Subcutaneous adipose tissue (tissue), 4 donors: Measurements from ENCODE around the gene SPARCL1. TPM values are rescaled to one million over a fixed set of nuclear protein-coding genes. Genes with fewer than 3 reads are reported as not detected.

Experiments
- total RNA-seq, 4 donors: library from RNA; depleted of rRNA; stranded (reverse); fragments of >200 nt; gene quantifications; one replicate each; pipeline ENCODE4 v1.1.0, GENCODE V29; 2016
- TF ChIP-seq, protein P1 (sequence below): fragments of 450-650 bp; IDR thresholded peaks from one replicate; pipeline ENCODE4 v1.5.1; 2016; ENCODE audit warnings: low read depth, mild to moderate bottlenecking, control low read depth, antibody characterized with exemption, moderate library complexity

SPARCL1 gene
- total RNA-seq, 4 donors from 2014 or later, result 270 to 613 (median 543) TPM

DNA sequence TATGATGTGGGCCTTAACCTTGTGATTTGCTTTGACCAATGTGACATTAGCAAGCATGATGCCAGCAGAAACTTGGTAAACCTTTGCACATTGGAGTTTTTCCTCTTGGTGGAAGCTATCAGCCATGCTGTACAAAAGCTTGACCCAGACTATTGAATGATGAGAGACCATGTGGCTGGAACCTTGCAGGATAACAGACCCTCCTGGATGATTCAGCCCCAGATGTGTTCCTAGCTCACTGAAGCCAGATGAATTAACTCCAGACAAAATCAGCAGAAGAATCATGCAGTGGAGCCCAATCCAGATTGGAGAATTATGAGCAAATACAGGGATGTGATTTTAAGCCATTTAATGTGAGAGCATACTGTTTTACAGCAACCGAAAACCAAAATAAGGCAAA is 16.8 kb downstream of the SPARCL1 start:
- TF ChIP-seq, protein P1, sequence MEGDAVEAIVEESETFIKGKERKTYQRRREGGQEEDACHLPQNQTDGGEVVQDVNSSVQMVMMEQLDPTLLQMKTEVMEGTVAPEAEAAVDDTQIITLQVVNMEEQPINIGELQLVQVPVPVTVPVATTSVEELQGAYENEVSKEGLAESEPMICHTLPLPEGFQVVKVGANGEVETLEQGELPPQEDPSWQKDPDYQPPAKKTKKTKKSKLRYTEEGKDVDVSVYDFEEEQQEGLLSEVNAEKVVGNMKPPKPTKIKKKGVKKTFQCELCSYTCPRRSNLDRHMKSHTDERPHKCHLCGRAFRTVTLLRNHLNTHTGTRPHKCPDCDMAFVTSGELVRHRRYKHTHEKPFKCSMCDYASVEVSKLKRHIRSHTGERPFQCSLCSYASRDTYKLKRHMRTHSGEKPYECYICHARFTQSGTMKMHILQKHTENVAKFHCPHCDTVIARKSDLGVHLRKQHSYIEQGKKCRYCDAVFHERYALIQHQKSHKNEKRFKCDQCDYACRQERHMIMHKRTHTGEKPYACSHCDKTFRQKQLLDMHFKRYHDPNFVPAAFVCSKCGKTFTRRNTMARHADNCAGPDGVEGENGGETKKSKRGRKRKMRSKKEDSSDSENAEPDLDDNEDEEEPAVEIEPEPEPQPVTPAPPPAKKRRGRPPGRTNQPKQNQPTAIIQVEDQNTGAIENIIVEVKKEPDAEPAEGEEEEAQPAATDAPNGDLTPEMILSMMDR, result no peak

DNA sequence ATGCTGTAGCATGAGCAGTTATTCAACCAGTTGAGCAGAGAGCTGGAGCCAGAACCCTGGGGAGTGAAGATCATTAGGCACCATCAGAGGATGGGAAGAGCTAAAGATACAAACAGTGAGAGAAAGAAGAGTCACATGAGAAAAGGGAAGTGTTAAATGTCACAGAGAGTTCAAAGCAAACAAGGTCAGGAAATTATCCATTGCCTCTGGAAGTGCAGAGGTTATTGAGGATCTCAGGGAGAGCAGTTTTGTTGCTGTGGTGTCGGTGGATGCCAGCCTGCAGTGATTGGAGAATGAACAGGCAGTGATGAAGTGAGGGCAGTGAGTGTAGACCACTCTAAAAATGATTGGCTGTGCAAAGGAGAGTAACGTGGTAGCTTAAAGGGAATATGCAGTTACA is 17.7 kb downstream of the SPARCL1 start:
- TF ChIP-seq, protein P1, result no peak

DNA sequence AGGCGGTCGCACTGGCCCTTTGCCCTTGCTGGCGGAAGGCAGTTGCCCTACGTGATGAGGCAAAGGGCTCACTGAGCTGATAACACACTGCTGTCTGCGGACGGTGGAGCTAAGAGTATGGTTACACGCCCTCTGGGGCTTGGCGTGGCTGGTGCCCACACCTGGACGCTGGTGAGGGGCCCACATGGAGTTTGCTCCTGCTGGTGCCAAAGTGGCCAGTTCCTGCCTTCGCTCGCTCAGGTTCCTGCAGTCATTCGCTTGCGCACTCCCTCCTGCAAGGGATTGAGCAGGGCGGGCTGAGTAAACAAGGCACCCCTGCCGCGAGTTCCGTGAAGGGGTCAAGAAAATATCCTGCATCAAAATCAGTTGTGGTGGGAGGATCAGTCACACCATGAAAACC is 18.4 kb downstream of the SPARCL1 start:
- TF ChIP-seq, protein P1, result no peak

DNA sequence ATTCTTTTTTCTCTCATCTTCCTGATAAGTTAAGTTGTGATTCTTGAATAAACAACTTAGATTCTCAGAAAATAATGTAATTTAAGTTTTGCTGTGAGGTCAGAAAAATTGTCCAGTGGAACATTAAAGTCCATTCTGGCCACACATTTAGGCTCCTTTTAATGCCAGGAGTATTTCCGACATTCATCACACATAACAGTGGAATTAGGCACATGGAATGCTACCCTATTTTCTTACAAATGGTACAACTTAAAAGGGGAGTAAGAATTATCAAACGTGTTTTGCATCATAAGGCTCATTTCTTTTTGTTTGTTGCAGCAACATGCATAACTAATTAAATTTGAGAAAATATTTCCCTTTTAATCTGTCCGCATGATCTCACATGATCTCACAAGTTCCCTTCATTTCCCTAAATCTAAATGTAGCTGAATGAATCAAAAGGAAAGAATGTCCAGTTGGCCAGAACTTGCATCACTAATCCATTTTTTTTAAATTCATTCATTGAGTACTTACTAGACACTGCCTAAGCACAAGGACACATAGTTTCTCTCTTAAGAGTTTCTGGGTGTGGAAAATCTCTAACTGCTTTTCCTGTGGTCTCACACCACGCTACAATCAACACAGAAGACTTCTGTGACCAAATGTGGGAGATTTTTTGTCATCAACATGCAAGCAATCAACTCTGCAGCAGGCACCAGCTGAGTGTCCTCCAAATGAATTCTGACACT is 22.0 kb downstream of the SPARCL1 start:
- TF ChIP-seq, protein P1, result no peak

DNA sequence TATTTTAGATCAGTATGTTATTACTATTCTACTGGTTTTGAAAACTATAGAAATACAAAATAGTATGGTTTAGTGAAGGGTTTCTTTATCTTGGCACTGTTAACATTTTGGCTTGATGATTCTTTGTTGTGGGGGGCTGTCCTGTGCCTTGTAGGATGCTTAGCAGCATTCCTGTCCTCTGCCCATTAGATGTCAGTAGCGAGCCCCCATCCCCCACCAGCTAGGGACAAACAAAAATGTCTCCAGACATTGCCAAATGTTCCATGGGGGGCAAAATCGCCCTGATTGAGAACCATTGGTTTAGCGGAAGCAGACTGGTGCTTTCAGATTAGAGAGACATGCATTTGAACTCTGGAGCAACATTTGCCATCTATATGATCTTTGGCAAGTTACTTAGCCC is 23.3 kb downstream of the SPARCL1 start:
- TF ChIP-seq, protein P1, result no peak

DNA sequence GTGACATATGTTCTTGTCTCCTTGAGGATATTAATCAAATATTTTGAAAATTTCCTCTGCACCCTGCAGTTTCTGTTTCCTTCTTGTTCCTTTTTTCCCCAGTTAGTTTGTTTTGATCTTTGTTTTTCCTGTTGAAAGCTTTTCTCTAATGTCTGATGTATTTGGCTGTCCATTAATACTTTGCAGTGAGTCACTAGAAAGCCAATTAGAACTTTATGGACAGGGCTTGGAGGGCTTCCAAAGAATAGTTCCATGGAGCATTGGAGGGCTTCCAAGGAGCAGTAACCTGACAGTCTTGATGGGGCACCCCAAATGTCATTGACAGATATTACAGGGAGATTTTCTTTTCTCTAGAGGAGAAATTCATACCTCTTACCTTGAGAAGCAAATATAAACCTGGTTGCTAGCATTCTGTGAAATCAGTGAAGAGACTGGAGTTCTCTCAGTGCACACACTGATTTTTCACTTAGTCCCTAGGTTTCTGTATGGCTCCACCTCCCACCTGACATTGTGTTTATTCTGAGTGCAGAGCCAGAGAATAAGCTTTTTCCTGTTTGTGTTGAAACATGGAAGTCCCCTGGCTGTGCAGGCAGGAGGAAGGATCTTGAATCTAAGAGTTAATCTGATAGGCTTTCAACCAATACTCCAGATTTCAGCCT is 26.5 kb downstream of the SPARCL1 start:
- TF ChIP-seq, protein P1, result no peak

DNA sequence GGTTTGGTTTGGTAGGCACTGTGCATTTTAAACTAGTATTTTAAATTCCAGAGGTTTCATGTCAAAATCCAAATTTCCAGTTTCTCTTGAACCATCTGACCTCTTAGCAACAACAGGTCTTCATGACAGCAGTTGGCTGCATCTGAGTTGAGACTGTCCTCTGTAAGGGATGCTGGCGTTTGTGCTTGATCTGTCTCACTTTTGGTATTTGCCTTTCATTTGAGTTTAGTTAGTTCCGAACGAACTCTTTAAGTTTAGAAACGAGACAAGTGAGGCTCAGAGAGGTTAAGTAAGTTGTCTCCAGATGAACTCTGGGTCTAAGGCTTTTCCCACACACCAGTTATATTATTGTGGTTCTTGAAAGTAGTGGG is 29.1 kb downstream of the SPARCL1 start:
- TF ChIP-seq, protein P1, result no peak
